ENCODE data around the gene ASIC5. TPM values are rescaled to one million over a fixed set of nuclear protein-coding genes. Genes with fewer than 3 reads are reported as not detected.

Gene ASIC5
- total RNA-seq, 1 experiment from 2014 or later = not detected

- H3K9me3 ChIP-seq = no peaks in the 10 kb centered on the region
- no peak for TF ChIP-seq CTCF (IDR thresholded peaks at IDR 0.05; ENCODE audit: insufficient read depth in 1 of 2, low read depth in 1 of 2, low read length in 1 of 2, severe bottlenecking in 1 of 2, unreplicated experiment in 1 of 2)
- Mint-ChIP-seq H3K36me3 (ENCODE audit: insufficient read depth, unreplicated experiment) (no peaks in the 10 kb centered on the region), H3K4me3 (ENCODE audit: unreplicated experiment) (no peak overlapping the region), H3K27ac (ENCODE audit: unreplicated experiment) (no peak overlapping the region), H3K27me3 (ENCODE audit: insufficient read depth, unreplicated experiment) (no peaks in the 10 kb centered on the region), H3K4me1 (ENCODE audit: low read depth, unreplicated experiment) (no peaks in the 10 kb centered on the region), H3K9me3 (ENCODE audit: unreplicated experiment) (no peaks in the 10 kb centered on the region)
- POLR2A ChIA-PET = no interaction called here
- CTCF ChIA-PET = no interaction called here
- intact Hi-C loops (cut with micrococcal nuclease; ENCODE audit: unreplicated experiment) = no loop called here
- no peak for DNase-seq
- no peaks in the 10 kb centered on the region for H3K36me3 ChIP-seq (ENCODE audit: control insufficient read depth, insufficient read depth, low read length)
- no peak overlapping the region for H3K4me3 ChIP-seq (ENCODE audit: low read depth, low read length)
- no TSS peak for BruUV-seq (replicated peaks)
- no peaks in the 10 kb centered on the region for H3K4me1 ChIP-seq
- no peaks in the 10 kb centered on the region for H3K27me3 ChIP-seq (replicated peaks; ENCODE audit: control insufficient read depth, insufficient read depth, low read length)
These were observed 59.1 kb downstream of the ASIC5 start for GRCh38 chr4:155807021-155807420.

- H3K9me3 Mint-ChIP-seq (ENCODE audit: unreplicated experiment) = no peaks in the 10 kb centered on the region
- Histone ChIP-seq H3K27me3 (replicated peaks; ENCODE audit: control insufficient read depth, insufficient read depth, low read length) (no peaks in the 10 kb centered on the region), H3K36me3 (ENCODE audit: control insufficient read depth, insufficient read depth, low read length) (no peaks in the 10 kb centered on the region), H3K4me1 (no peaks in the 10 kb centered on the region), H3K9me3 (no peaks in the 10 kb centered on the region), H3K4me3 (ENCODE audit: low read depth, low read length) (no peak overlapping the region)
- intact Hi-C loops (cut with micrococcal nuclease; ENCODE audit: unreplicated experiment) = no loop called here
- H3K4me3 Mint-ChIP-seq (ENCODE audit: unreplicated experiment) = no peak overlapping the region
- H3K27me3 Mint-ChIP-seq (ENCODE audit: insufficient read depth, unreplicated experiment) = no peaks in the 10 kb centered on the region
- H3K36me3 Mint-ChIP-seq (ENCODE audit: insufficient read depth, unreplicated experiment) = no peaks in the 10 kb centered on the region
- POLR2A ChIA-PET = no interaction called here
- no TSS peak for BruUV-seq (replicated peaks)
- no peak for DNase-seq
- no peak for TF ChIP-seq CTCF (IDR thresholded peaks at IDR 0.05; ENCODE audit: insufficient read depth in 1 of 2, low read depth in 1 of 2, low read length in 1 of 2, severe bottlenecking in 1 of 2, unreplicated experiment in 1 of 2)
- H3K27ac Mint-ChIP-seq (ENCODE audit: unreplicated experiment) = no peak overlapping the region
- no peaks in the 10 kb centered on the region for H3K4me1 Mint-ChIP-seq (ENCODE audit: low read depth, unreplicated experiment)
- CTCF ChIA-PET = no interaction called here
These were observed 61.1 kb downstream of the ASIC5 start for GRCh38 chr4:155805016-155805415.

GRCh38 chr4:155802190-155802959, 63.7 kb downstream of the ASIC5 start:
- Mint-ChIP-seq H3K36me3 (ENCODE audit: insufficient read depth, unreplicated experiment) (no peaks in the 10 kb centered on the region), H3K27ac (ENCODE audit: unreplicated experiment) (no peak overlapping the region), H3K27me3 (ENCODE audit: insufficient read depth, unreplicated experiment) (no peaks in the 10 kb centered on the region), H3K4me3 (ENCODE audit: unreplicated experiment) (no peak overlapping the region), H3K9me3 (ENCODE audit: unreplicated experiment) (no peaks in the 10 kb centered on the region), H3K4me1 (ENCODE audit: low read depth, unreplicated experiment) (no peaks in the 10 kb centered on the region)
- TF ChIP-seq CTCF (IDR thresholded peaks at IDR 0.05; ENCODE audit: insufficient read depth in 1 of 2, low read depth in 1 of 2, low read length in 1 of 2, severe bottlenecking in 1 of 2, unreplicated experiment in 1 of 2) = no peak
- Histone ChIP-seq H3K4me1 (no peaks in the 10 kb centered on the region), H3K27me3 (replicated peaks; ENCODE audit: control insufficient read depth, insufficient read depth, low read length) (no peaks in the 10 kb centered on the region), H3K36me3 (ENCODE audit: control insufficient read depth, insufficient read depth, low read length) (no peaks in the 10 kb centered on the region), H3K4me3 (ENCODE audit: low read depth, low read length) (no peak overlapping the region), H3K9me3 (no peaks in the 10 kb centered on the region)
- POLR2A ChIA-PET = no interaction called here
- intact Hi-C loops (cut with micrococcal nuclease; ENCODE audit: unreplicated experiment) = no loop called here
- no peak for DNase-seq
- CTCF ChIA-PET = interaction anchor here (0.6 kb wide), 1 partner anchor 53 kb away, joined by 3 read pairs; no protein-coding TSS in a partner anchor
- no TSS peak for BruUV-seq (replicated peaks)

All from Caco-2 (cell line).